UCSD-AML1 (cell line): ENCODE measurements around the gene NFIC.
A peak's percentile ranks its signal among the peaks of the same experiment; 100 is the strongest.

Experiments used
- DNase-seq: peaks from one replicate; lab custom pipeline; 2025; ENCODE audit not compliant: unreplicated experiment; lab: John Stamatoyannopoulos, UW

Gene NFIC

DNA sequence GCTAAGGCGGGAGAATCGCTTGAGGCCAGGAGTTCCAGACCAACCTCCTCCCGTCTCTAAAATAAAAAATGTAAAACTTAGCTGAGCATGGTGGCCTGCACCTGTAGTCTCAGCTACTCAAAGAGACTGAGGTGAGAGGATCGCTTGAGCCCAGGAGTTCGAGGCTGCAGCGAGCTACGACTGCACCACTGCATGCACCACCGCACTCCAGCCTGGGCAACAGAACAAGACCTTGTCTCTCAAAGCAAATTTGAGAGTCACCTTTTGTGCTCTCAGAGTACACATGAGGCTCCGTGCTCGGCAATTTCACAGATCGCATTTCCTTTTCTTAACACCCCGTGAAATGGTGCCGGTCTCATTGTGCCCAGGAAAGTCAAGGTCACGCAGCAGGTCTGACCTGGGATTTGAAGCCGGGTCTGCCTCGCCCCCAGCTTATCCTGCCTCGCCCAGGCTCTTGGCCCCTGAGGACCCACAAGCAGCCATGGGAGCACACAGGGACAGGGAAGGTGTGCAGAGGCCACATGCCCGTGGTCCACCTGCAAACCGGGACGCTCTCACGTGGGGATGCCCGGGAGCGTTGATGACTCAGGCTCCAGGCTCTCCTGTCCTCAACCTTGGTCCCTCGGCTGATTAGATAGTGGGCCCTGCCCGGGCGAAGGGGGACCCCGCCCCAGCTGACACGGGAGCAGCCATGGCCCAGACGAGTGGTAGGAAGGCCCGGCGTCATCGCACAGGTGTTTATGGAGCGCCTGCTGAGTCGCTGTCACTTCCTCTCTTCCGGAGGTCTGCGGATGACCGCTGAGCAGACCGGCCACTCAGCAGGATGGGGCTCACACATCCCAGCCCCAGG is 115.1 kb downstream of the NFIC start:
- DNase-seq, result no peak

DNA sequence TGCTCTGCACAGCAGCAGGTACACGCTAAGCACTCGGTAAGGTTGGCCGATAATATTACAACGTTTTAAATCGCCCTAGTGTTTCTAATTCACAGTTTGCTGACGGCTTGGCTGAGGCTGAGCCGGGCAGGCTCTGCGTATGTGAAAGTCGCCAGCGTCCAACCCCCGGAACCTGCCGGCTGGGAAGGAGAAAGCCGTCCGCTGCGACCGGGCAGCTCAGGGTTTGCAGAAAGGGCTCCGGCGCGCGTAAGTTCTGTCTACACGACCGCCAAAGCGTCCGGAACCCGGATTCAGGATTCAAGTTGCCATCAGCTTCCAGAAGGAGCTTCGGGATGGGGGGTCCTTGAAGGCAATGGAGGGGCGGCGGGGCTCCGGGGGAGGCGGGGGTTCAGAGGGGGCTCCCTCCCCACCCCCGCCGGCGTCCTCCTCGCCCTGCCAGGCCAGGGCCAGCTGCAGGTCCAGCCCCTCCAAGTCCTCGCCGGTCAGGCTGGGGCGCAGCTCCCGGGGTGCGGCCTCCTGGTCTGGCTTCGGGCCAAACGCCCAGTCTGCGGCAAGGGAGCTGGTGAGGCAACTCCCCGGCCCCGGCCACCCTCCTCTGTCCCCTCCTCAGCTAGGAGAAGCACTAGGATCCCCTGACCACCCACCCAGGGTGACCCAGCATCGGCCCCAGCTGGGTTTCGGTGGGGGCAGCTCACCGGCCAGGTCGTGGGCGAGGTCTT is 116.3 kb downstream of the NFIC start:
- no peak for DNase-seq

DNA sequence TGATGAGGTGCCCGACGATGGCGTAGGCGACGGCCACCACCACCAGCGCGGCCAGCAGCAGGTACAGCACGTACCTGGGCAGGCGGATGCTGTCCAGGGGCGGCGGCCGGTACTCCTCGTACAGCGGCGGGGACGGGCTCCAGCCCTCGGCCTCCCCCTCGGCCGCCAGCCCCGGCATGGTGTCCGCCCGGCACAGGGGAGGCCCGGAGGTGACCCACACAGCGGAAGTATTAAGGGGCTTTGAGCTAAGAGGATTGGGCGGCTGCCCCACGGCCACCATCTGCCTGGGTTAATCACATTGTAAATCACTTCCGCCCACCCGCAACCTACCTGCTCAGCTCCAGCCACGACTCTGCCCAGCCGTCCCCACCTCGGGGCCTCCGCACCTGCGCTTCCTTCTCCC is 116.8 kb downstream of the NFIC start, which contains the start of gene SMIM44:
SMIM44 (minus strand) TSS at position 216 of the 403 bp plus-strand sequence; CDS start at position 178, 38 bp downstream.
- DNase-seq, result no peak

- no peak for DNase-seq
Observed at GRCh38 chr19:3491396-3492119, 125.2 kb downstream of the NFIC start.

DNA sequence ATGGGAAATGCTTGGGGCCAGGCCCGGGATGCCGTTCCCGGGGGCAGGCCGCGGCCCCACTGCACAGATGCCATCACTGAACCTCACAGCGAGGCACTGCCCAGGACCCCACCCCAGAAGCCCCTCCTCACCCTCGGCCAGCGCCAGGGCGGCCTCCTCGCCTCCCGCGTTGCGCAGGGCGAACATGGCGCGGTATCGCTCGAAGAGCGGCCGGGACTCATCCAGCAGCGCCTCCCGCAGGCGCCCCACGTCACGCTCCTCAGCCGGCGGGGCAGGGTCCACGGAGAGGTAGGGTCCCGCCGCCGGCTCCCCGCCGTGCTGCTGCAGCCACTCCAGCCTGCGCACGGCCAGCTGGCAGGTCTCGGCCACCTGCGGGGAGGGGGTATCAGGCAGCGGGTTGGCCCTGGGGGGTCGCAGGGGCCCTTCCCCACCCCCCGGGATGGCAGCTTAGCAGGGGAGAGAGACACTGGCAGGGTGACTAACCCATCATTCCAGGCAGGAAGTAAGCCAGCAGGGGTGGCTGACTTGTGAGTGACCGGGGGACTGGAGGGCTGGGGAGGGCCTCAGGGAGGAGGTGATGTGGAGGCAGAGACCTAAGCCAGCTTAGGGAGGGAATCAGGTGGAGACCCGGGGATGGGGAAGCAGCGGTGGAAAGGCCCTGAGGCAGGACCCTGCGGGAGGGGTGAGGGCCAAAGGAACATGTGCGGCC is 125.9 kb downstream of the NFIC start:
- no peak for DNase-seq

DNA sequence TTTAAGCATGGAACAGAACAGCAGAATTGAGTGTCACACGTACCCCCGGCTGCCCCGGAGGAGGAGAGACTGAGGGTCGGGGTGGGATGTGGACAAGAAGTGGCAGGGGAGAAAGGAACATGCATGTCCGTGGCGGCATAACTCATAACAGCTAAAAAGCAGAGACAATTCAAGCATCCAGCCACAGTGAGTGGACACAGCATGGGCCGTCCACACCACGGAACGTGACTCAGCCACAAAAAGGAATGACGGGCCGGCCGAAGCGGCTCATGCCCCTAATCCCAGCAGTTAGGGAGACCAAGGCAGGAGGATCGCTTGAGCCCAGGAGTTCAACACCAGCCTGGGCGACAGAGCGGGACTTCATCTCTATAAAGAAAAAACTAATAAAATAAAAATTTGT is 126.5 kb downstream of the NFIC start:
- DNase-seq, result no peak

GRCh38 chr19:3493651-3494050 is 127.3 kb downstream of the NFIC start:
- DNase-seq, result no peak

GRCh38 chr19:3494051-3494450 is 127.7 kb downstream of the NFIC start:
- DNase-seq, result no peak

DNA sequence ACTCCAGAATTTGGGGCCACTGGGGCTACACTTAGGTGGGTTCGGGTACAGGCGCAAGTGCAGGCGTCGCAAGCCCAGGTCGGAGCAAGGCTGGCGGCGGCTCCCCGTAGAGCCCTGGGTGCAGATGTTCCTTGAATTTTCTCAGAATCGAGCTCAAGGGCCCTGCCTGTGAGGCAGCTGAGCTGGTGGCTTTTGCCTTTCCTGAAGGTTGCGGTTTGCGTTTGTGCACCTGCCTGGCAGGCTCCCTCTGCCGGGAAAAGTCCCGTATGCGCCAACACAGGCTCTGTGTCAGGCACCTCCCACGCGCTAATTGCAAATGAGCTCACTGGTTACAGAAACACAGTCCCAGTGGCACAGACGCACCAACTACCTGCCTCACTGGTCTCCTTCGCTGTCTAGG is 128.2 kb downstream of the NFIC start:
- no peak for DNase-seq

DNA sequence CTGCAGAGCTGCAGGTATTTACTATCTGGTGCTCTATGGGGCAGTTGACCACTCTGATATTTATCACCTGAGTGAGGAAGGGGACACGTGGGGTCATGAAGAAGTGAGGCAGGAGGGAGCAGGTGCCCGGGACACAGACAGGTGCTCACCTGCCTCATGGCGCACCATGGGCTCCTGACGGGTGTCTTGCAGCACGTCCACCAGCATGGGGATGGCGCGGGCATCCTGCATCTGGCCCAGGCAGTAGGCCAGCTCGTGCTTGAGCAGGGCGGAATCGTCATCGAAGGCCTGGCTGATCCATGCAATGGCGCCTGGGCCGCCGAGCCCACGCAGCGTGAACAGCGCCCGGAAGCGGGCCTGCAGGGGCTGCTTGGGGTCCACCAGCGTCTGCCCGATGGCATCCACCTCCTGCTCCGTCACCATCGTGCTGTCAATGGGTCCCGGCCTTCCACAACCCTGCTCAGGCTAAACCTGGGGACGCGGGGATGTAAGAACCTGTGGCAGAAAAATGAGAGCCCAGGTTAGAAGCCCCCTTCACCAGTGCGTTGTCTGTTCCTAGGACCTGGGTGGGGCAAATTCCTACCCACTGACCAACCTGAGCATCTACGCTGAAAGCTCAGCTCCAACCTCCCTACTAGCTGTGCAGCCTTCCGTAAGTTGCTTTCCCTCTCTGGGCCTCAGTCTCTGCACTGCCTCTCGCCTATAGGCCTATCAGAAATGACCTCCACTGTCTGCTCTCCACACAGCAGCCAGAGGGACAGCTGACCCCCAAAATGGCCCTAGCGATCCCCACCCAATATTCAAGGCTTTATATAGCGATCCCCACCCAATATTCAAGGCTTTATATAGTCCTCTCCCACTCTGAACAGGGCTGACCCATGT is 130.2 kb downstream of the NFIC start:
- DNase-seq, result no peak

DNA sequence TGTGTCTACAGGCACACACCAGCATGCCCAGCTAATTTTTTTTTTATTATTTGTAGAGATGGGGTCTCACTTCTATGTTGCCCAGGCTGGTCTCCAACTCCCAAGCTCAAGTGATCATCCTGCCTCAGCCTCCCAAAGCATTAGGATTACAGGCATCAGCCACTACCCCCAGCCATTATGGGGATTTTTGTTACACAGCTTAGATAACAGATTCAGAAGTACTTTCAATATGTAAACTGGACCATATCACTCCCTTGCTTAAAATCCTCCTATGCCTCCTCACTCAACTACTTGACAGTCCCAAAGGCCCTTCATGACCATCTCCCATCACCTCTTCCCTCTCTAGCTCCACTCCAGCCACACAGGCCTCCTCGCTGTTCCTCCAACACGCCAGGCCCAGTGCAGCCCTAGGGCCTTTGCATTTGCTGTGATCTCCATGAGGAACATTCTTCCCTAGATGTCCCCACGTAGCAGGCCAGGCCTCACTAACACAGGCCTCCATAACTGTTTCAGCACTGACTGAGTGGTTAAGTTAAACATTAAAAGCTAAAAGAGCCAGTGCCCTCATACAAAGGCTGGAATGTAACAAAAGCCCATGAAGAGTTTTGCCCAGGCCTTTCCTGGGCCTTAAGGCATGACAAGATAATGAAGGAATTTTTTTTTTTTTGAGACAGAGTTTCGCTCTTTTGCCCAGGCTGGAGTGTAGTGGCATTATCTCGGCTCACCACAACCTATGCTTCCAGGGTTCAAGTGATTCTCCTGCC is 131.6 kb downstream of the NFIC start:
- no peak for DNase-seq

- DNase-seq, result no peak
Observed at GRCh38 chr19:3499738-3500428, 133.5 kb downstream of the NFIC start.

DNA sequence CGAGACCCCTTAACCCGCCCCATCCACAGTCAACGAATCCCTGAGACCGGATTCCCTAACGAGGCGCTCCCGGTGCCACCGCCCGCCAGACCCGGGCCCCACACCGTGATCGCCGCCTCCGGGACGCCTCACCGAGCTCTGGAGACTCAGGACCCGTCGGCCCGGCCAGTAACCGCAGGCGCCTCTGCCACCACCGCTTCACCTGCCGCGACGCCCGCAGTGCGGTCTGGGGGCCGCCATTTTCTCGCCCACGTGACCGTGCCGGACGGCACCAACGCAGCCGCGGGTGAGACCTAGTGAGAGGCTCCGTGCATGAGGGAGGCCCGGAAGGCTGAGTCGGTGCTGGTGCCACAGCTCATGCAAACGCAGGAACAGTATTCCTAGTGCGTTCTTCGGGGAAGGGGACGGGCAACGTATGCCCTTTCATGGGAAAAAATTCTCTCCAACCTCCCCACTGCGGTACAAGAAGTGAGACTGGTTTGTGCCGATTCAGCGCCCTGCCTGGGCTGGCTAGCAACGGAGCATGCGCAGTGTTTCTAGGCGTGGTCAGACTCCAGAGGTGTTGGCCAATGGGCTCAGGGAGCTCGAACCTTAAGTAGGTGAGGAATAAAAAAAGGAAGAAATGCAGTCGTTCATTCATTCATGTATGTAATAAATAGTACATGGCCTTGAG is 134.2 kb downstream of the NFIC start, which contains the start of gene DOHH:
DOHH (minus strand) TSS at position 246 of the 673 bp plus-strand sequence. CDS start 3,860 bp downstream, outside the sequence.
- peak; percentile 93 for DNase-seq

- no peak for DNase-seq
Observed at GRCh38 chr19:3501780-3502179, 135.4 kb downstream of the NFIC start.

- no peak for DNase-seq
Observed at GRCh38 chr19:3503036-3503572, 136.7 kb downstream of the NFIC start.

DNA sequence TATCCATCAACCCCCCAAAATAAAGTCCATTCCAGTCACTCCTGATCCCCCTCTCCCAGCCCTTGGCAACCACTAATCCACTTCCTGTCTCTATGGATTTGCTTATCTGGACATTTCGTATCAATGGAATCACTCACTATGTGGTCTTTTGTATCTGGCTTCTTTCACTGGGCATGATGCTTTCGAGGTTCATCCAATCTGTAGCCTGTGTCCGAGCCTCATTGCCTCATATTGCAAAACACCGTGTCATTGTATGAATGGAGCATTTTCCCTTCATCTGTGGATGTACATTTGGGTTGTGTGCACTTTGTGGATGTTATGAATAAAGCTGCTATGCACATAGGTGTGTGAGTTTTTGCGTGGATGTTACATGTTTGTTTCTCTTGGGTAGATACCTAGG is 138.4 kb downstream of the NFIC start:
- DNase-seq, result no peak

GRCh38 chr19:3505598-3506383 is 139.4 kb downstream of the NFIC start, which contains the start of gene FZR1:
Gene FZR1 (plus strand): TSS chr19:3506311. CDS start chr19:3522990, 16,679 bp downstream.
- DNase-seq, result peak; percentile 99
